Adrenal gland (tissue), 12 donors: Measurements from ENCODE around the gene CPNE9. TPM values are rescaled to one million over a fixed set of nuclear protein-coding genes. Genes with fewer than 3 reads are reported as not detected.

ENCODE experiments used
- DNase-seq, 7 donors: peaks; one replicate each; pipeline ENCODE4 v3.0.0-alpha.2; 2019 to 2020
- H3K27ac ChIP-seq, 5 donors: fragments of 200-600 bp; sonication (generic) in 4 of 5; 1 replicate in 3 of 5; 2 replicates in 2 of 5; pipeline versions ENCODE4 v1.5.1 to v1.8.0; 2016 to 2020; ENCODE audit warnings: mild to moderate bottlenecking in 1 of 5
- H3K27me3 ChIP-seq: fragments of 200-600 bp; 2 replicates; pipeline ENCODE4 v1.8.0; 2021
- H3K36me3 ChIP-seq, 2 donors: fragments of 200-600 bp; replicated peaks in 1 of 2; 1 replicate in 1 of 2; 2 replicates in 1 of 2; pipeline versions ENCODE4 v1.5.1 to v1.8.0; 2018 to 2022
- H3K4me1 ChIP-seq, 2 donors: fragments of 200-600 bp; replicated peaks in 1 of 2; 1 replicate in 1 of 2; 2 replicates in 1 of 2; pipeline versions ENCODE4 v1.5.1 to v1.8.0; 2018 to 2021
- H3K4me3 ChIP-seq, 4 donors: fragments of 200-600 bp; sonication (generic) in 3 of 4; one replicate each; pipeline ENCODE4 v1.5.1; 2016 to 2018
- H3K9me3 ChIP-seq, 3 donors: fragments of 200-600 bp; sonication (generic) in 1 of 3; replicated peaks in 1 of 3; 1 replicate in 2 of 3; 2 replicates in 1 of 3; pipeline versions ENCODE4 v1.5.1 to v1.8.0; 2016 to 2021
- POLR2A ChIP-seq, 2 donors: fragments of 450-650 bp; IDR thresholded peaks; one replicate each; pipeline ENCODE4 v1.6.1; 2017; ENCODE audit warnings: antibody characterized with exemption in 2 of 2, mild to moderate bottlenecking in 2 of 2, moderate library complexity in 1 of 2
- WGBS, 4 donors: extraction: QIAGEN DNeasy Blood & Tissue Kit in 2 of 4; methylation state at CpG; one replicate each; pipeline versions ENCODE4 v1.1.5 to v1.1.7; 2013 to 2017; 5-methylcytosine and 5-hydroxymethylcytosine counted together
- intact Hi-C, 2 donors: fragments of 100-400 bp; cut with DNase I; formaldehyde crosslinking; loops; one replicate each; pipeline versions ENCODE4 v1.14.1 to v1.15.0; 2022 to 2023
- polyA plus RNA-seq, 3 donors: library from polyadenylated mRNA; stranded (reverse); fragments of 200-250 nt in 2 of 3; fragments of 350-450 nt in 1 of 3; fragmentation: Illumina TruSeq in 1 of 3; extraction: RNeasy Lipid Tissue Mini Kit (QIAGEN cat#74804) in 1 of 3; gene quantifications; one replicate each; pipeline ENCODE4 v1.2.3, GENCODE V29; 2013 to 2014
- total RNA-seq, 9 donors: library from RNA; depleted of rRNA in 4 of 9; stranded (reverse); fragments of >200 nt in 4 of 9; fragments of 120-200 nt in 1 of 9; fragmentation: NEBNext Ultra II Directional in 1 of 9; extraction: Animal tissue kit (Norgen Biotek cat#: 25700) in 1 of 9; gene quantifications; one replicate each; pipeline versions ENCODE4 v1.1.0 to v1.2.4, GENCODE V29; 2013 to 2023
- TF ChIP-seq, protein P1 (sequence below), 6 experiments: fragments of 450-650 bp in 4 of 6; fragments of 200-600 bp in 2 of 6; sonication (generic) in 1 of 6; IDR thresholded peaks; 1 replicate in 5 of 6; 2 replicates in 1 of 6; pipeline versions ENCODE4 v1.5.1 to v1.8.0; 2016 to 2021; ENCODE audit warnings: antibody characterized with exemption in 6 of 6, mild to moderate bottlenecking in 2 of 6, moderate library complexity in 1 of 6
- donor health status: healthy with polysubstance abuse.
- donor health status: Bipolar disorder and iron deficiency.
- donor health status: DM: yes; HTN: yes; CAD: no.
- donor health status: DM: no; HTN: no; CAD: no.
- donor health status: DM: no; HTN: no; CAD: no.
- donor health status: DM: yes; HTN: yes; CAD: no.

The CPNE9 gene
- total and polyA plus RNA-seq, 12 donors, result 0.11 to 9.2 (median 1.5) TPM; not detected in 1

DNA sequence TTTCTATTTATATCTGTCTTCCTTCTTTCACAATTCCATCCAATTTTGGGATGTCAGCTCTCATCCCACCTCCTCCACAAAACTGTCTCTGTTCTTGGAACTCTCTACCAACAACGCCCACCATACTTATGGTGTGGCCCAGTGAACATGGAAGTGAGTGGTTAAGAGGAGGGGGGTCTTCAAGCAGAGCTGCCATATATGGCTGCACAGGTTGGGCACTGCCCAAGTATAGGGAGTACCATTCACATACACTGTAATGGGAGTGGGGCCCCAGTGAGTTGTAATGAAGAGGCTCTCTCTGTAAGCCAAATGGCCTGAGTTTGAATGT lies 74.0 kb downstream of the CPNE9 start:
- TF ChIP-seq, protein P1, sequence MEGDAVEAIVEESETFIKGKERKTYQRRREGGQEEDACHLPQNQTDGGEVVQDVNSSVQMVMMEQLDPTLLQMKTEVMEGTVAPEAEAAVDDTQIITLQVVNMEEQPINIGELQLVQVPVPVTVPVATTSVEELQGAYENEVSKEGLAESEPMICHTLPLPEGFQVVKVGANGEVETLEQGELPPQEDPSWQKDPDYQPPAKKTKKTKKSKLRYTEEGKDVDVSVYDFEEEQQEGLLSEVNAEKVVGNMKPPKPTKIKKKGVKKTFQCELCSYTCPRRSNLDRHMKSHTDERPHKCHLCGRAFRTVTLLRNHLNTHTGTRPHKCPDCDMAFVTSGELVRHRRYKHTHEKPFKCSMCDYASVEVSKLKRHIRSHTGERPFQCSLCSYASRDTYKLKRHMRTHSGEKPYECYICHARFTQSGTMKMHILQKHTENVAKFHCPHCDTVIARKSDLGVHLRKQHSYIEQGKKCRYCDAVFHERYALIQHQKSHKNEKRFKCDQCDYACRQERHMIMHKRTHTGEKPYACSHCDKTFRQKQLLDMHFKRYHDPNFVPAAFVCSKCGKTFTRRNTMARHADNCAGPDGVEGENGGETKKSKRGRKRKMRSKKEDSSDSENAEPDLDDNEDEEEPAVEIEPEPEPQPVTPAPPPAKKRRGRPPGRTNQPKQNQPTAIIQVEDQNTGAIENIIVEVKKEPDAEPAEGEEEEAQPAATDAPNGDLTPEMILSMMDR (IDR thresholded peaks at IDR 0.05), result no peak
- no peak for TF ChIP-seq POLR2A (IDR thresholded peaks at IDR 0.05)
- intact Hi-C loops, result no loop called here
- DNase-seq, result no peak
- H3K27me3 ChIP-seq, result no peaks in the 10 kb centered on the region
- no peaks in the 10 kb centered on the region for H3K9me3 ChIP-seq
- H3K27ac ChIP-seq, result peak overlapping the region in 3 of 5 donors; percentile 39 to 73 (median 64)
- H3K4me3 ChIP-seq, result no peak overlapping the region
- H3K36me3 ChIP-seq, result peaks cover 0 to 15% of the 10 kb centered on the region in 2 donors
- peaks cover 28 to 63% of the 10 kb centered on the region in 2 donors for H3K4me1 ChIP-seq
- WGBS, 4 donors, result 56 to 89% (median 80%) methylated on average over 1 of the region's 1 CpG

DNA sequence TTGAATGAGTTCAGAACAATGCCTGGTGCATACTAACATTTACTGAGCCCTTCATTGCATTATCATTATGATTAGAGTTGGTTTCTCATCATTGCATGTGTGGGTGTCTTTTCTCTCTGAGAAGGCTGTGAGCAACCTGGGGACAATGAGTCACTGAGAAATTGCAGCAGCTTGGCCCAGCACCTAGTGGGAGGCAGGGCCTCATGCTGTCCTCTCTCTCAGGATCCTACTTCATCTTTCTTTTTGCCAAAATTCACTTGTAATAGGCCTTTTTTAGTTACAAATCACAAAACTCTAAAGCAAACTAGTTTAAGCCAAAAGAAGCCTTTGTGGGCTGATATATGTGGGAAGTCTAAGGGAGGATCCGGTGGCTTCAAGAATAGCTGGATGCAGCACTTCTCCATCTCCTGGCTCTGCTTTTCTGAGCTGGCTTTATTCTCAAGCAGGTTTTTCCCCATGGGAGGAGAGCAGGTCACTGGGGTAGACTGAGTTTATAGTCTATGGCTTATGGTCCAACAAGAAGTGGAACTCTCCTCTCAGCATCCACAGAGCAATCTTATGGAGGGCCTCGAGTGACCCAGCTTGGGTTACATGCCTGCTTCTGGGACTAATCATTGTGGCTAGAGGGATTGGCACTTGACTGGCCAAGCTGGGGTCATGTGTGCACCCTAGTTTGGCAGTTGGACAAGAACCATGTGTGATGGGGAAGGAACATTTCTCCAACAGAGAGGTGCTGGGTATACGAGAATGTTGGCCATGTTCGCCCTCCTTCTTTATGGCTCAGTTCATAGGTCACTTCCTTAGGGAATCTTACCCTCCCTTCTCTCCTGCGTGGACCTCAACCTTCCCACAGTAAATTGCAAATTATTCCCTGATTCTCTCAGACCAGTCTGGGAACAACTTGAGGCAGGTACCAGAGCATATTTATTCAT lies 74.8 kb downstream of the CPNE9 start:
- peaks cover 28 to 63% of the 10 kb centered on the region in 2 donors for H3K4me1 ChIP-seq
- peak in 5 of 7 donors; percentile 59 to 72 (median 67) for DNase-seq
- H3K27me3 ChIP-seq, result no peaks in the 10 kb centered on the region
- TF ChIP-seq, protein P1 (IDR thresholded peaks at IDR 0.05), result no peak
- no peak for TF ChIP-seq POLR2A (IDR thresholded peaks at IDR 0.05)
- H3K4me3 ChIP-seq, result no peak overlapping the region
- H3K27ac ChIP-seq, result peak overlapping the region in 3 of 5 donors; percentile 39 to 73 (median 64)
- WGBS, 4 donors, result 59 to 80% (median 78%) methylated on average over 4 to 5 of the region's 5 CpGs
- intact Hi-C loops, result no loop called here
- H3K36me3 ChIP-seq, result peaks cover 0 to 21% of the 10 kb centered on the region in 2 donors
- H3K9me3 ChIP-seq, result no peaks in the 10 kb centered on the region

DNA sequence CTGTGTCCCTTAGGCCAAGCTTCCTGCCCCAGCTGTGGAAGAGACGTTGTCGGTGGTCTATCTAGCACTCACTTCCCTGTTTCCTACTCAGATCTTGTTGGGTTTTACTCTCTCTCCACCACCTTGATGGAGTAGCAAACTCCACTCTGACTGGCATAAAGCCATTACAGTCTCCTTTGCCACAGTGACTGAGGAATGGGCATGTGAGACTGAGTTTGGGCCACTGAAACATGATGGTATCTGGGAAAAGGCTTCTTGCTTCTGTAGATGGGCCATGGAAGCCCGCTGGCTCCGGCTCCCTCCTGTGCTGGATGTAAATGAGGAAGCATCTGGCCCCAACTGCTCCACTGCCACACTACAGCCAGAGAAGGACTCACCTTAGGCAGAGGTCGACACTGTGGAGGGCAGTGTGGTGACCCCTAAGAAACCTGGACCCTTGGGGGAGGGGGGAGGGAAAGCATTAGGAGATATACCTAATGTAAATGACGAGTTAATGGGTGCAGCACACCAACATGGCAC lies 75.5 kb downstream of the CPNE9 start:
- DNase-seq, result no peak
- Histone ChIP-seq H3K27me3 (no peaks in the 10 kb centered on the region), H3K4me3 (no peak overlapping the region), H3K36me3 (peaks cover 0 to 28% of the 10 kb centered on the region in 2 donors), H3K27ac (peak overlapping the region in 3 of 5 donors; percentile 39 to 73 (median 72)), H3K9me3 (no peaks in the 10 kb centered on the region), H3K4me1 (peaks cover 32 to 67% of the 10 kb centered on the region in 2 donors)
- TF ChIP-seq, protein P1 (IDR thresholded peaks at IDR 0.05), result no peak
- no peak for TF ChIP-seq POLR2A (IDR thresholded peaks at IDR 0.05)
- intact Hi-C loops, result no loop called here
- 73 to 90% (median 77%) methylated on average over 3 to 6 of the region's 6 CpGs for whole genome bisulfite sequencing, 4 donors

Other genes starting within 250 kb of the CPNE9 start
- 1 to 10 TPM in 3 of 9 donors, under 1 TPM in 4, not detected in 2; 0.04 to 2.9 (median 0.83) TPM for gene LHFPL4, start 150.0 kb upstream of the CPNE9 start, total RNA-seq
- 1 to 10 TPM in 2 of 3 donors, under 1 TPM in 1; 0.67 to 3.5 (median 1.2) TPM for gene LHFPL4, start 150.0 kb upstream of the CPNE9 start, polyA plus RNA-seq
- 10 to 100 TPM; 34.2 to 73.0 (median 39.4) TPM for gene MTMR14, start 54.3 kb upstream of the CPNE9 start, total RNA-seq
- 10 to 100 TPM; 26.9 to 54.1 (median 42.4) TPM for gene MTMR14, start 54.3 kb upstream of the CPNE9 start, polyA plus RNA-seq
- gene BRPF1, start 27.9 kb downstream of the CPNE9 start, total RNA-seq, result 10 to 100 TPM; 10.6 to 18.7 (median 15.0) TPM
- gene BRPF1, start 27.9 kb downstream of the CPNE9 start, polyA plus RNA-seq, result 10 to 100 TPM in 2 of 3 donors, 1 to 10 TPM in 1; 7.4 to 14.6 (median 12.4) TPM
- 10 to 100 TPM; 13.3 to 34.9 (median 22.3) TPM for gene OGG1, start 46.1 kb downstream of the CPNE9 start, total RNA-seq
- gene OGG1, start 46.1 kb downstream of the CPNE9 start, polyA plus RNA-seq, result 10 to 100 TPM; 16.0 to 25.6 (median 21.2) TPM
- 100 to 1,000 TPM in 7 of 9 donors, 10 to 100 TPM in 2; 12.7 to 261 (median 172) TPM for gene CAMK1, start 66.1 kb downstream of the CPNE9 start, total RNA-seq
- 100 to 1,000 TPM in 2 of 3 donors, 10 to 100 TPM in 1; 51.5 to 281 (median 260) TPM for gene CAMK1, start 66.1 kb downstream of the CPNE9 start, polyA plus RNA-seq
- gene TADA3, start 88.6 kb downstream of the CPNE9 start, total RNA-seq, result 100 to 1,000 TPM in 5 of 9 donors, 10 to 100 TPM in 4; 59.1 to 148 (median 114) TPM
- gene TADA3, start 88.6 kb downstream of the CPNE9 start, polyA plus RNA-seq, result 100 to 1,000 TPM in 2 of 3 donors, 10 to 100 TPM in 1; 49.7 to 133 (median 117) TPM
- 100 to 1,000 TPM; 138 to 249 (median 180) TPM for gene ARPC4, start 89.2 kb downstream of the CPNE9 start, total RNA-seq
- gene ARPC4, start 89.2 kb downstream of the CPNE9 start, polyA plus RNA-seq, result 100 to 1,000 TPM in 1 of 3 donors, 10 to 100 TPM in 2; 75.8 to 140 (median 77.4) TPM
- gene TTLL3, start 106.4 kb downstream of the CPNE9 start, total RNA-seq, result 10 to 100 TPM; 13.8 to 68.0 (median 39.5) TPM
- gene TTLL3, start 106.4 kb downstream of the CPNE9 start, polyA plus RNA-seq, result 100 to 1,000 TPM in 2 of 3 donors, 10 to 100 TPM in 1; 10.1 to 214 (median 146) TPM
- 100 to 1,000 TPM in 1 of 9 donors, 10 to 100 TPM in 8; 21.5 to 116 (median 50.8) TPM for gene RPUSD3, start 140.2 kb downstream of the CPNE9 start, total RNA-seq
- 10 to 100 TPM; 27.7 to 47.9 (median 35.1) TPM for gene RPUSD3, start 140.2 kb downstream of the CPNE9 start, polyA plus RNA-seq
- 1 to 10 TPM in 5 of 9 donors, under 1 TPM in 3, not detected in 1; 0.22 to 5.9 (median 1.2) TPM for gene CIDEC, start 176.4 kb downstream of the CPNE9 start, total RNA-seq
- 100 to 1,000 TPM in 1 of 3 donors, 1 to 10 TPM in 1, under 1 TPM in 1; 0.38 to 108 (median 3.9) TPM for gene CIDEC, start 176.4 kb downstream of the CPNE9 start, polyA plus RNA-seq
- gene JAGN1, start 186.8 kb downstream of the CPNE9 start, total RNA-seq, result 100 to 1,000 TPM in 2 of 9 donors, 10 to 100 TPM in 7; 47.2 to 116 (median 60.9) TPM
- gene JAGN1, start 186.8 kb downstream of the CPNE9 start, polyA plus RNA-seq, result 10 to 100 TPM; 31.4 to 69.7 (median 58.2) TPM
- 1 to 10 TPM in 6 of 9 donors, under 1 TPM in 3; 0.22 to 3.3 (median 1.4) TPM for gene IL17RE, start 199.0 kb downstream of the CPNE9 start, total RNA-seq
- gene IL17RE, start 199.0 kb downstream of the CPNE9 start, polyA plus RNA-seq, result 1 to 10 TPM in 2 of 3 donors, under 1 TPM in 1; 0.51 to 4.3 (median 2.3) TPM
- gene IL17RC, start 213.3 kb downstream of the CPNE9 start, total RNA-seq, result 100 to 1,000 TPM in 2 of 9 donors, 10 to 100 TPM in 7; 24.7 to 141 (median 89.8) TPM
- gene IL17RC, start 213.3 kb downstream of the CPNE9 start, polyA plus RNA-seq, result 100 to 1,000 TPM in 2 of 3 donors, 10 to 100 TPM in 1; 20.5 to 283 (median 208) TPM
- gene CRELD1, start 230.0 kb downstream of the CPNE9 start, total RNA-seq, result 10 to 100 TPM; 28.8 to 95.4 (median 45.1) TPM
- 100 to 1,000 TPM in 1 of 3 donors, 10 to 100 TPM in 2; 30.2 to 137 (median 66.3) TPM for gene CRELD1, start 230.0 kb downstream of the CPNE9 start, polyA plus RNA-seq
- 1 to 10 TPM in 7 of 9 donors, under 1 TPM in 2; 0.30 to 6.4 (median 3.3) TPM for gene PRRT3, start 248.6 kb downstream of the CPNE9 start, total RNA-seq
- gene PRRT3, start 248.6 kb downstream of the CPNE9 start, polyA plus RNA-seq, result 1 to 10 TPM; 2.2 to 2.9 (median 2.5) TPM